Fibroblast of lung (primary cell): Measurements from ENCODE around the gene LRCH3. TPM values are rescaled to one million over a fixed set of nuclear protein-coding genes. Genes with fewer than 3 reads are reported as not detected.
"Not testable (repeated sequence)": the region's sequence is repeated elsewhere in the genome, so short reads cannot be mapped to it uniquely, and the experiment has no call there.

Experiments
- DNase-seq, 2 donors: peaks; one replicate each; pipeline versions ENCODE4 v3.0.0 to v3.0.0-alpha.2; 2010; ENCODE audit warnings: low read depth in 2 of 2
- H2AFZ ChIP-seq: 2 replicates; pipeline ENCODE4 v1.5.1; 2012; ENCODE audit warnings: low read length, control low read depth, inconsistent platforms
- H3K27ac ChIP-seq: 2 replicates; pipeline ENCODE4 v1.5.1; 2011; ENCODE audit warnings: low read length, control low read depth; ENCODE audit not compliant: insufficient read depth
- H3K27me3 ChIP-seq: 2 replicates; pipeline ENCODE4 v1.5.1; 2011; ENCODE audit warnings: mild to moderate bottlenecking, low read length; ENCODE audit not compliant: control insufficient read depth, insufficient read depth
- H3K36me3 ChIP-seq: 2 replicates; pipeline ENCODE4 v1.5.1; 2011; ENCODE audit warnings: low read length; ENCODE audit not compliant: control insufficient read depth, insufficient read depth
- H3K4me1 ChIP-seq: 2 replicates; pipeline ENCODE4 v1.5.1; 2011; ENCODE audit warnings: low read length; ENCODE audit not compliant: control insufficient read depth, insufficient read depth; ENCODE audit errors: extremely low read depth
- H3K4me2 ChIP-seq: 2 replicates; pipeline ENCODE4 v1.5.1; 2011; ENCODE audit warnings: low read length, control low read depth; ENCODE audit not compliant: insufficient read depth; ENCODE audit errors: extremely low read depth
- H3K4me3 ChIP-seq, 4 experiments: fragments of 200-600 bp in 1 of 4; sonication (generic) in 1 of 4; replicated peaks in 1 of 4; 2 replicates each; pipeline ENCODE4 v1.5.1; 2011 to 2016; ENCODE audit warnings: low read length in 4 of 4, low read depth in 3 of 4, mild to moderate bottlenecking in 3 of 4, control low read depth in 2 of 4, inconsistent platforms in 1 of 4, mixed read lengths in 1 of 4; ENCODE audit not compliant: insufficient read depth in 1 of 4; ENCODE audit errors: control extremely low read depth in 1 of 4
- H3K79me2 ChIP-seq: 2 replicates; pipeline ENCODE4 v1.5.1; 2012; ENCODE audit warnings: mild to moderate bottlenecking, low read length, inconsistent platforms; ENCODE audit not compliant: control insufficient read depth, insufficient read depth
- H3K9ac ChIP-seq: 2 replicates; pipeline ENCODE4 v1.5.1; 2011; ENCODE audit warnings: mild to moderate bottlenecking, low read length, control low read depth; ENCODE audit not compliant: insufficient read depth
- H3K9me3 ChIP-seq: 2 replicates; pipeline ENCODE4 v1.5.1; 2012; ENCODE audit warnings: low read depth, low read length; ENCODE audit not compliant: control insufficient read depth, insufficient read depth
- H4K20me1 ChIP-seq: 2 replicates; pipeline ENCODE4 v1.5.1; 2011; ENCODE audit warnings: low read length; ENCODE audit not compliant: control insufficient read depth, insufficient read depth; ENCODE audit errors: extremely low read depth
- CTCF ChIP-seq, 2 donors: IDR thresholded peaks in 1 of 2; conservative IDR thresholded peaks in 1 of 2; 1 replicate in 1 of 2; 2 replicates in 1 of 2; pipeline ENCODE4 v1.5.1; 2011 to 2012; ENCODE audit warnings: low read length in 2 of 2, control low read depth in 1 of 2, inconsistent platforms in 1 of 2, low read depth in 1 of 2, mild to moderate bottlenecking in 1 of 2
- EZH2 ChIP-seq: IDR thresholded peaks from 2 replicates; pipeline ENCODE4 v1.5.1; 2012; ENCODE audit warnings: low read length, control low read depth, mild to moderate bottlenecking; ENCODE audit errors: missing control alignments
- polyA plus RNA-seq, 2 donors: library from polyadenylated mRNA; depleted of rRNA in 1 of 2; stranded (reverse) in 1 of 2; unstranded in 1 of 2; fragments of >200 nt; gene quantifications; 2 replicates each; pipeline ENCODE4 v1.2.1, GENCODE V29; 2011 to 2012; ENCODE audit warnings: missing spikeins in 1 of 2
- total RNA-seq: library from RNA; depleted of rRNA; stranded (reverse); fragments of >200 nt; gene quantifications from 2 replicates; pipeline ENCODE4 v1.2.1, GENCODE V29; 2014

Gene LRCH3
- total and polyA plus RNA-seq, 2 donors (not counting 1 experiment from before 2014, with no cell fraction given): 42.9 to 87.2 TPM

DNA sequence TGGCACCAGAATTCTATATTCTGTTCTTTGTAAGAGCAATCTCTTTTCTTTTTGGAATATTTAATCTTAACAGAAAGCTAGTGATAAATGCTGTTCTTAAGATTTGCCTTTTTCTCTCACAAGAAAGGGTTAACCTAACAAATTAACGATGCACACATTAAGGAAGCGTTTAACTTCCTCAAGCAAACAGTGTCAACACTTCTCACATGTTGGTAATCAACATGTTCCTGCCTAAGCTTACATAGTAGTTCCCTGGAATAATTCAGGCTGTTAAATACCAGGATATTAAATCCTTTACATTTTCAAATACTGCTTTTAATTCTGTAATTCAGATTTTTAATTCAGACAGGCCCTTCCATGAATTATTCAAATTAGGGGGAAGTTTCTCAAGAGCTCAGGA is 91.5 kb downstream of the LRCH3 start:
- no peak overlapping the region for H3K27ac ChIP-seq
- no peaks in the 10 kb centered on the region for H3K27me3 ChIP-seq
- H3K36me3 ChIP-seq: peaks cover 4% of the 10 kb centered on the region
- no peak overlapping the region for H2AFZ ChIP-seq
- no peaks in the 10 kb centered on the region for H3K4me1 ChIP-seq
- H3K4me2 ChIP-seq: no peak overlapping the region
- H3K4me3 ChIP-seq: no peak overlapping the region
- no peaks in the 10 kb centered on the region for H4K20me1 ChIP-seq
- no peak overlapping the region for H3K9ac ChIP-seq
- no peaks in the 10 kb centered on the region for H3K79me2 ChIP-seq
- no peaks in the 10 kb centered on the region for H3K9me3 ChIP-seq
- TF ChIP-seq EZH2 (no peak), CTCF (conservative IDR thresholded peaks at IDR 0.05 in 1 of 2, IDR thresholded peaks at IDR 0.05 in 1 of 2; ENCODE audit: low read depth in 1 of 2, low read length in 2 of 2) (no peak)
- no peak for DNase-seq

DNA sequence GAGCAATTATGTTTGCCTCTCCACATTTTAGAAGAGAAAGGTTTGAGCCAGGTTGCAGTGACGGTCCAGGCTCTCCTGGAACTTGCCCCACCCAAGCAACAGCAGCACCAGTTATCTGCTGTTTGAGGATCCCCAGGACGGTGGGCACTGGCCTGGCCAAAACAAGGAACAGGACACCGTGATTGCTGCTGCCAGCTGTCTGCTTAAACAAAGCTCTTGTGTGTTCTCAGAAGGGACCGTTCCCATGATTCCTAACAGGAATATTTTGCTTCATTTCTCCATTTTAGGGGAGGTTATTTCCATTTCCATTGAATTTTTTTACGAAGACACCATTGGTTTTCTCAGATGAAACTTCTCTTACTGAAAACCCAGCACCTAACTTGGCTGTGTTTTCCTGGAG is 92.5 kb downstream of the LRCH3 start:
- Histone ChIP-seq H4K20me1 (no peaks in the 10 kb centered on the region), H3K36me3 (peaks cover 4% of the 10 kb centered on the region), H3K9me3 (no peaks in the 10 kb centered on the region), H3K79me2 (no peaks in the 10 kb centered on the region), H2AFZ (no peak overlapping the region), H3K4me1 (no peaks in the 10 kb centered on the region), H3K27me3 (no peaks in the 10 kb centered on the region), H3K27ac (no peak overlapping the region), H3K4me3 (no peak overlapping the region), H3K9ac (no peak overlapping the region), H3K4me2 (no peak overlapping the region)
- no peak for DNase-seq
- TF ChIP-seq EZH2 (no peak), CTCF (conservative IDR thresholded peaks at IDR 0.05 in 1 of 2, IDR thresholded peaks at IDR 0.05 in 1 of 2; ENCODE audit: low read depth in 1 of 2, low read length in 2 of 2) (no peak)

GRCh38 chr3:197884330-197884729 is 93.3 kb downstream of the LRCH3 start:
- H3K79me2 ChIP-seq, H3K4me2 ChIP-seq, H3K4me1 ChIP-seq, H3K9me3 ChIP-seq, H3K36me3 ChIP-seq, H3K4me3 ChIP-seq, H3K27me3 ChIP-seq, H2AFZ ChIP-seq, DNase-seq, H4K20me1 ChIP-seq, H3K9ac ChIP-seq, H3K27ac ChIP-seq: not testable (repeated sequence)

- not testable (repeated sequence) for H3K36me3 ChIP-seq, DNase-seq, H3K27ac ChIP-seq, H3K79me2 ChIP-seq, H3K9me3 ChIP-seq, H3K4me1 ChIP-seq, H2AFZ ChIP-seq, H3K9ac ChIP-seq, H4K20me1 ChIP-seq, H3K4me3 ChIP-seq, H3K27me3 ChIP-seq, H3K4me2 ChIP-seq
Measured at GRCh38 chr3:197886052-197886451, 95.0 kb downstream of the LRCH3 start.

GRCh38 chr3:197887430-197888053 is 96.5 kb downstream of the LRCH3 start:
- not testable (repeated sequence) for H2AFZ ChIP-seq, H3K9ac ChIP-seq, H3K4me1 ChIP-seq, H3K36me3 ChIP-seq, H3K27ac ChIP-seq, H3K79me2 ChIP-seq, H4K20me1 ChIP-seq, H3K27me3 ChIP-seq, H3K4me3 ChIP-seq, H3K9me3 ChIP-seq, DNase-seq, H3K4me2 ChIP-seq
